NCI-H2227 (cell line): Measurements from ENCODE around the gene COL4A1.
"Not testable (repeated sequence)": the region's sequence is repeated elsewhere in the genome, so short reads cannot be mapped to it uniquely, and the experiment has no call there.

ENCODE experiments used
- DNase-seq: peaks from one replicate; lab custom pipeline; 2025; ENCODE audit not compliant: unreplicated experiment; lab: John Stamatoyannopoulos, UW

COL4A1 gene

GRCh38 chr13:110324026-110324749 lies 17.2 kb upstream of the COL4A1 start:
- no peak for DNase-seq

DNA sequence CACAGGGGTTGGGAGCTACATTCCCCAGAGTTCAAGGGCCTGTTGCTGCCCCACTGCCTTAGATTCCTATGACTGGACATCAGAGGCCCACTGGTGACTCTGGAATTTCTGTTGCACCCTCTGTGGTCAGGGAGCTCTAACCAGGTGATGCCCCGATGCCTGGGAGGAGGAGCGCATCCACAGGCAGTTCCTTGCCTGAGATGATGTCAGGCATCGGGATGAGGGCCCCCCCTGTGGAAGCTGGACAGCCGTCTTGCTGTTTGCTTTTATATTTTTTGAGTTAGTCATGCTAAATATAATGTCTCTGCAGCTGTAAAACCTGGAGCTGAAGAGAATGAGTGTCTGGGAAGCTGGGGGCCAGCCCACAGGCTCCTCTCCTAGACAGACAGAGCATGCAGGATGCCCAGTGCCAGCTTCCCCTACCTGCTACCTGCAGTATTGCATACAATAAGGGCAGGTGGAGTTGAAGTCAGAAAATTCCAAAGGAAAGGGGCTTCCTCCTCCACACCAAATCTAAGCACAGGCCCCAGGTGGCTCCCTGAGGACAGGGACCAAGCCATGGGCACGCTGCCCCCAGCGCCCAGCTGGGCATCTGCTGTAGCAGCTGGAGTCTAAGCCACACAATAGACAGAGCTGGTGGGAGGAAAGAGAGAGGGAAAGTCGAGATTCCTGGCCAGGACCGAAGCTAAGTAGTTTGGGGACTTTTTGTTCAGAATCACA lies 16.4 kb upstream of the COL4A1 start:
- no peak for DNase-seq

DNA sequence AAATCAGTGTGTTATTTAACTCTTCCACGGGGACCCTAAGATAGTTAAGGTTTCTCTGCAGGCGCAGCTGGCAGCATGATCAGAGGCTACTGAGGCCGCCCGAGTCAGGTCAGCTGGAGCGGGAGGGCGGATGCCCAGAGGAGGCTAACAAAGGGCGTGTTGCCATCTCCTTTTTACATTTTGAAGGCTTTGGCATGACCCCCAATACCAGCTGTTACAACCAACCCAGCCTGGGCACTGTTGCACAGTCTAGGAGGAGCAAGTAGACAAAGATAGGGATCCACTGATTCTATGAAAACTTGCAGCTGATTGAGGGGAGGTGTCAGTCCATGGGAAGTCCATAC lies 15.8 kb upstream of the COL4A1 start:
- no peak for DNase-seq

- DNase-seq: no peak
Measured at GRCh38 chr13:110322126-110322827, 15.3 kb upstream of the COL4A1 start.

GRCh38 chr13:110321573-110321972 lies 14.6 kb upstream of the COL4A1 start:
- DNase-seq: not testable (repeated sequence)

GRCh38 chr13:110320645-110321044 lies 13.7 kb upstream of the COL4A1 start:
- DNase-seq: no peak

GRCh38 chr13:110319774-110320509 lies 13.0 kb upstream of the COL4A1 start:
- no peak for DNase-seq

- no peak for DNase-seq
Measured at GRCh38 chr13:110319397-110319773, 12.4 kb upstream of the COL4A1 start.

- DNase-seq: no peak
Measured at GRCh38 chr13:110318920-110319319, 12.0 kb upstream of the COL4A1 start.

GRCh38 chr13:110317496-110318195 lies 10.7 kb upstream of the COL4A1 start:
- no peak for DNase-seq

DNA sequence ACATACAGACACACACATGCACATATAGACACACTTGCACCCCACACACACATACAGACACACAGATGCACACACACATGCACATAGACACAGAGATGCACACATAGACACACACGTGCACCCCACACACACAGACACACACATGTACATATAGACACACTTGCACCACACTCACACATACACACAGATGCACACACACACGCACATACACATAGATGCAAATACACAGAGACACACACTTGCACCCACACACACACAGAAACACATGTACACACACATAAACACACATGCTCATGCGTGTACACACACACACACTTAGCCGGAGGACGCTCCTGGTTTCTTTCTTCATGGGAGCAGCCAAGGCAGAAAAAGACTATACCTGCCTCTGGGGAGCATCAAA lies 10.1 kb upstream of the COL4A1 start:
- DNase-seq: no peak

GRCh38 chr13:110316196-110316595 lies 9.2 kb upstream of the COL4A1 start:
- no peak for DNase-seq

DNA sequence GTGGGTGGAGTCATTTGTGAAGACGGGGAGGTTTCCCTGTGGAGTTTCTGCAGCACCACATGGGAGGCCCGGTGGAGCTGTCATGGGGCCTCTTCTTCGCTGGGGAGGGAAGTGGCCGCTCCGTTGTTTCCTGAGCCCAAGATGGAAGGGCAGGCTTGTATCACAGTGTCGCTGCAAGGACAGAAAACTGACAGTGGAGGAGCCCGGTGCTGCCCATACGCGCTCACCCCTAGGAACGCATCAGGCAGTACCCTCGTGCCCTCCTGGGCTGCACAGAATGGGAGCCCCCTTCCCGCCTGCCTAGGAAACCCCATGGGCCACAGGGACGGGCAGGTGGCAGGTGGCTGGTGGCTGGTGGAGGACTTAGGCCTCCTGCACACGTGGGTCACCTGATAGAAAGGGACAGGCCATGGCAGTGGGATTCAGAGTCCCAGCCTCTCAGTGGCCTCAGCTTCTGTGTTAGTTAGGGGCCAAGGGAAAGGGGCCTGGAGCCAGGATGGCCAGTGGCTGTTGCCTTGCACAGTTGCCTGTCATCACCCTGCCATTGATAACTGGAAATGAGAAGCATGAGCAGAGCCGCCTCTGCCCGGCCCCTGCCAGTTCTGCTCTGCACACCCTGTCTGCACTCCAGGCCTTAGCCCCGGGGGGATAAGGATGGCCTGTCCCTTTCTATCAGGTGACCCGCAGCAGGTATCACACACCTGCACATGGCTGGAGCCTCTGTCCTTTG lies 7.7 kb upstream of the COL4A1 start:
- DNase-seq: no peak

DNA sequence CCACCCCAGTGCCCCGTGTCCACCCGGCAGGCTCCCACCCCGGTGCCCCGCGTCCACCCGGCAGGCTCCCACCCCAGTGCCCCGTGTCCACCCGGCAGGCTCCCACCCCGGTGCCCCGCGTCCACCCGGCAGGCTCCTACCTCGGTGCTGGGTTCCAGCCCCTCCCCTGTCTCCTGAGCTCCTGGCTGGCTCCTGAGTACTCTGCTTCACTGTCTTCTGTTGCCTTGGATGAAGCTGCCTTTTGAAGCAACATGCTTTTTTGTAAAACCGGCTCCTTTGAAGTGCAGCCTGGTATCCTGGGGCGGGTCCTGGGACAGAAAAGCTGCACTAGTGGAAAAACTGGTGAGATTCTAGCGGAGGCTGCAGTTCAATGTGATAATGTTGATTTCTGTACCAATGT lies 6.8 kb upstream of the COL4A1 start:
- DNase-seq: not testable (repeated sequence)

DNA sequence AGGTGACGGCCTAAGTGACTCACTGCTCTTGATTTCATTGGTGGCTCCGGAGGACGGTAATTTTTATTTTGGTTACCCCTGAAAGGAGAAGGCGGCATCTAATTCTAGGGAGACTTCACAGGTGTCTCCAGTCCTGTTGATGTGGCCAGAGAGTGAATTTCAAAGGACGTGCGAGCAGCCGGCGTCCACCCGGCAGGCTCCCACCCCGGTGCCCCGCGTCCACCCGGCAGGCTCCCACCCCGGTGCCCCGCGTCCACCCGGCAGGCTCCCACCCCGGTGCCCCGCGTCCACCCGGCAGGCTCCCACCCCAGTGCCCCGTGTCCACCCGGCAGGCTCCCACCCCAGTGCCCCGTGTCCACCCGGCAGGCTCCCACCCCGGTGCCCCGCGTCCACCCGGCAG lies 6.3 kb upstream of the COL4A1 start:
- DNase-seq: not testable (repeated sequence)

DNA sequence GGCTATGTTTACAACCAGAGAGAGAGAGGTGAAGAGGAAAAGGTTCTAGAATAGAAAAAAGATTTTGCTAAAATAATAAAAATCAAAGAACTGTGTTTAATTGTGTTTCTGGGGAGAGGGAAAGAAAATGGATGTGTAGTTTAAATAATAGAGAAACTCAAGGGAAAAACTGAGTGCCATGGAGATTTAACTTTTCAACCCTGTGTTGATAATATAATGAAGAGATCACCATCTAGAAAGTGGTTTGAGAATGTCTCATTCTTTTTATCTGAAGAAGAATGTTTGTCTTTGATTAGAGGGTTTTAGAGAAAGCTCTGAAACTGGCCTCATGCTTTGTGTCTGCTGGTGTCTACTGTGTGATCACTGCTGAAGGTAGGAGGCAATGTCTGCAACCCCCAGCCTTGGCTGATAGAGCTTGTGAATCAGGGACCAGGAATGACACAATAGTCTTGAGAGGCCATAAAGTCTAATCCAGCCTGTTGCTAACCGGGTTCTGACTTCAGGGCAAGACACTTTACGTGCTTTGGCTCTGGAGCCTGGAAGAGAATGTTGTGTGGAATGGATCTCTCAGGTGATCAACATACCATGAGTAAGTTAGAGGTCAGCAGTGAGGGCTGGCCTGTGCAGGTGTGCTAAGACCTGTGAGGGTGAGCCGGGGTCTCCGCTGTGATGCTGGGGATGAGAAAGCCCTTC lies 5.5 kb upstream of the COL4A1 start:
- no peak for DNase-seq

GRCh38 chr13:110311443-110312338 lies 4.7 kb upstream of the COL4A1 start:
- DNase-seq: no peak

GRCh38 chr13:110310541-110311442 lies 3.8 kb upstream of the COL4A1 start:
- no peak for DNase-seq
